Measurements from ENCODE around the gene PPM1L.

The PPM1L gene

GRCh38 chr3:160810362-160811236, 54.6 kb downstream of the PPM1L start:
- DNase-seq, result no peak

DNA sequence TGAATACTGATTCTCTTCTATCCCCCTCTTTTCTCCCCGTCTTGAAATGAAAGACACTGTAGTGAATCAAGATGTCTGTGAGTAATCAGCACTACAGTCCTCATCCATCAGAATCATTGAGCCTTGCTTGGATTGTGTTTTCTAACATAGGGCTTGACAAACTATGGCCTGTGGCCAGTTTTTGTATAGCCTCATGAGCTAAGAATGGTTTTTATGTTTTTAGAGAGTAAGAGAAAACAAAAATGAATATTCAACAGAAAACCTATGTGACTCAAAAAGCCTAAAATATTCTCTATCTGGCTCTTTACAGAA, 55.2 kb downstream of the PPM1L start:
- DNase-seq, result no peak

GRCh38 chr3:160812304-160812703, 56.3 kb downstream of the PPM1L start:
- no peak for DNase-seq

DNA sequence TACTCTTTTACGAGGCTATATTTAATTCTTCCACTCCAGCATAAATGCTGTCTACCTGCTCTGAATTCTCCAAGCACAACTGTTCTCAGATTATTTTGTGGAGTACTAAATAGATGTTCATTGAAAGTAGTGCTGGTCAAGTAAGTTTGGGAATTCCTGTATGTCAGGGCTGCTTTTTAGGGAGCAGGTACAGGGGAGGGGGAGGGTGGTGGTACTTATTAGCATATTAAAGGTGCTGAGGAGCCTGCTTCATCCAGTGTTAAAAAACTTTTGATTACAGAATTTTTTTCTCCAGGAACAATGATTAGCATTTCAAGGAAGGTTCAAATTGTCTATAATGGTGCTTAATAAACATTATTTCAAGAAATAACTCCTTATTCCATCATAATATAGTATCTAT, 59.2 kb downstream of the PPM1L start:
- no peak for DNase-seq

DNA sequence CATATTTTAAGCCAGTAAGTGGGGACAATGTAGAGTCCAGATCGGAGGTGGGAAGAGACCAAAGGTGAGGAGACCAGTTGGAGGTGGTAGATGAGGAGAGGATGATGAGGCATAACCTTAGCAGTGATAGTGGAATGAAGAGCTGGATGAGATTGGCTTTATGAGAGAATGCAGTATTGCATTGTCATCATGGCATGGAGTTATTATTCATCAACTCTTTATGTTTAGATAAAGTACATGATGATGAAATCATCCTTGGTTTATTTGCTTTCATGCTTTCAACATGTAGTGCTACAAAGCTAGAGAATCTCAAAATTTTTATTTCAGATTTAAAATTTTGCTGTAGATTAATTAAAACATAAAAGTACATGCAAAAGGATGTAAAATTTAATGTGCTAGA, 64.0 kb downstream of the PPM1L start:
- DNase-seq, result no peak

- DNase-seq, result no peak
Observed at GRCh38 chr3:160820430-160820829, 64.4 kb downstream of the PPM1L start.

- DNase-seq, result no peak
Observed at GRCh38 chr3:160822936-160823335, 66.9 kb downstream of the PPM1L start.

- DNase-seq, result no peak
Observed at GRCh38 chr3:160825311-160825800, 69.3 kb downstream of the PPM1L start.

- no peak for DNase-seq
Observed at GRCh38 chr3:160826408-160826807, 70.4 kb downstream of the PPM1L start.

DNA sequence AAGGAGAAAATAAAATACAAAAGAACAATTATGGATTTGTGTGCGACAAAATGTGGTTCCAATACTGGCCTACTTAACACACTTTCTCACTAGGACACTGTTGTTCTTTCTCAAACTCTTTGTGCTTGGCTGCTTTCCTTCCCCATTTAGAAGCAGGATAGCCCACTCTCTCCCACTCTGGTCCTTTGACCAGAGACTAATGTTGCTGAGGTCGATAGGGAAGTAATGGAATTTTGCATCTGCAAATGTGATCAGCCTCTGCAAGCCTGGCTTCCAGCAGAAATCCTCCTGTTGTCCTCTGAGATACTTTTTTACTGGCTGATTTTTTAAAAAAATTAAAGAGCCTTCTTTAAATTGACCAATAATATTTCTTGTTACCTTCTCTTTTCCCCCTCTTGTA, 71.0 kb downstream of the PPM1L start:
- no peak for DNase-seq

DNA sequence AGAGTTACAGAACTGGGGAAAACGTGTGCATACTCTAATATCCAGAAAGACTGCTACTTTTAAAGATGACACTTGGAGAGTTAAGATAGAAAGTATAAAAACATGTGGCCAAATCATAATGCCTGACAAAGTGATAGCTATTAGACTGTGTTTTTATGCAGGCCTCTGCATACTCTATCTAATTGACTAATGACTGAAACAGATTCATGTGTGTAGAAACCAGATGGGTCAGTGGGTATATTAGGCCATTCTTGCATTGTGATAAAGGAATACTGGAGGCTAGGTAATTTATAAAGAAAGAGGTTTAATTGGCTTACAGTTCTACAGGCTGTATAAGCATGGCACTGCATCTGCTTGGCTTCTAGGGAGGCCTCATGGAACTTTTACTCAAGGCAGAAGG, 71.5 kb downstream of the PPM1L start:
- DNase-seq, result no peak

DNA sequence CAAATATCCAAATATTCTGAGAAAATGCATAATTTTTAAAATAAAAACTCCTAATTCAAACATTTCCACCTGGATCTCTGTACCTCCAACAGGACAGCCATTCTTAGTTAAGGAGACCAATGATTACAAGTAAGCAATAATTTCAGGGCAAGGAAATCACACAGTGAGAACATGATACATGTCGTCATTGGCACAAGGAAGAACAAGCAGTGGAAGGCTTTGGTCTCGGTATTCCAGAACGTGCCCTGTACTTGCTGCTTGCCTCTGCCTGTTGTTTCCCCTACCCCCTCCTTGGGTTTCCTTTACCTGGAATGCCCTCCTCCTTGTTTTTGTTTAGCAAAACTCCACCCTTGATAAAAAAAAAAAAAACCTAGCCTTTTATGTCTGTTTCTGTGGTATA, 72.8 kb downstream of the PPM1L start:
- no peak for DNase-seq

GRCh38 chr3:160829486-160830009, 73.5 kb downstream of the PPM1L start:
- DNase-seq, result no peak

DNA sequence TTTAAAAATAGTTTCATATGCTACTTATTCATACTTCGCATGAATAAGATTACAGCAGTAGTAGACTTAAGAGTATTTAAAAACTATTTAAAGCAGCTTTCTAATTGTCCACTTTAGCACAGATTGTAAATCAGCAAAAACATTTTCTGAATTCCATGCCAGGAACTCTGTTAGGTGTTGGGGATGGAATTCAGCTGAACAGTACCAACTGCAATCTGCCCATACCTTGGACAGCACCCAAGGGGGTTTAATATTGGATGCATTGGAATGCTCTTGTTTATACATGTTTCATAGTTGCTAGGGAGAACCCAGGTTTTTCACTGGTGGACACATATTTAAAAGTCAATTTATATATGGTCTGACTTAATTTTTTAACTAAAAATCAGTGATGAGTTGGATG, 74.8 kb downstream of the PPM1L start:
- DNase-seq, result no peak

GRCh38 chr3:160831401-160831800, 75.4 kb downstream of the PPM1L start:
- no peak for DNase-seq

- no peak for DNase-seq
Observed at GRCh38 chr3:160837394-160837980, 81.5 kb downstream of the PPM1L start.

- DNase-seq, result no peak
Observed at GRCh38 chr3:160840590-160840989, 84.6 kb downstream of the PPM1L start.

GRCh38 chr3:160841455-160841854, 85.4 kb downstream of the PPM1L start:
- DNase-seq, result no peak

GRCh38 chr3:160842021-160843005, 86.3 kb downstream of the PPM1L start:
- no peak for DNase-seq

DNA sequence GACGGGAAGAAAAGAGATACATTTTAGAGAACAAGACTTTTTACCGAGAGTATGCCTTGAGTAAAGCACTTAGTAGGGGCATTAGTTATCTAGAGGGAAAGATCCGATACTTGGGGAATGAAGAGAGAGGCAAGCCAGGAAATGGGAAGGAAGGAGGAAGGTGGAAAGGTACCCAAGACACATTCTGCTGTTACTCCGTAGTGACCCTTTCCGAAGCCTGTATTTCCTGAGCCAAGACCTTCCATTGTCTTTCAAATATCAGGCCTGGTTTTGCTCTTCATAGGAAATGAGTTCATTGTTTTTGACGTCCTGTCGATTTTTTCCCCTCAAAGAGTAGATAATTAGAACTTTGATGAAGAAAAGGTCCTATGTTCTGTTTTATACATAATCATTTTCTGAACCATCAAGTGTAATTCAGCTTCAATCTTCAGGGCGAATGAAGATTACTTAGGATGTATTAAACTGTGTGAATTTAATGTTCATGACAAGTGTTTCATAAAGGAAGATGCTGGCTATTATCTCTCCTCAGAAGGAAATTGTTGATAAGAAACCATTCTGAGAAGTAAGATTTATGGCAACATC, 95.7 kb downstream of the PPM1L start:
- no peak for DNase-seq

DNA sequence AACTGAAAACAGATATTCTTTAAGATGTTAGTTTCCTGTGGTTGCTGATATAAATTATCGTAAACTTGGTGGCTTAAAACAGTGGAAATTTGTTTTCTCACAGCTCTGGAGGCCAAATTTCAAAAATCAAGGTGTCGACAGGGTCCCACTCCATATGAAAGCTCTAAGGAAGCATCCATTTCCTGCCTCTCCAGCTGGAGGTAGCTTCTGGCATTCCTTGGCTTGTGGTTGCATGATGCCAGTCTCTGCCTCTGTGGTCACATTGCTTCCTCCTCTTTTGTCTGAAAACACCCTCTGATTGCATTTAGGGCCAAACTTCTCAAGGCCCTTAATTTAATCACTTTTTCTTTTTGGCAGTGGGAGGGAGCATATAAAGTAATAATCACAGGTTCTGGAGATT, 96.8 kb downstream of the PPM1L start:
- DNase-seq, result no peak

DNA sequence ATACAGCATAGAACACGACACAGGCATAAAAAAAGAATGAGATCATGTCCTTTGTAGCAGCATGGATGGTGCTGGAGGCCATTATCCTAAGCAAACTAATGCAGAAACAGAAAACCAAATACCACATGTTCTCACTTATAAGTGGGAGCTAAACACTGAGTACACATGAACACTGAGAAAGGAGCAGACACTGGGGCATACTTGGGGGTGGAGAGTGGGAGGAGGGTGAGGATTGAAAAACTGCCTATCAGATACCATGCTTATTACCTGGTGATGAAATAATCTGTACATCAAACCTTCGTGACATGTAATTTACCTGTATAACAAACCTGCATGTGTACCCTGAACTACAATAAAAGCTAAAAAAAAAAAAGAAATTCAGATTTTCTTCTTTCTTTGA, 100.4 kb downstream of the PPM1L start:
- no peak for DNase-seq
